Kidney epithelial cell (primary cell): Measurements from ENCODE around the gene ZNF565. TPM values are rescaled to one million over a fixed set of nuclear protein-coding genes. Genes with fewer than 3 reads are reported as not detected.

Source experiments
- DNase-seq: peaks from one replicate; pipeline ENCODE4 v3.0.0-alpha.2; 2010; ENCODE audit warnings: low read depth
- H3K27me3 ChIP-seq: 2 replicates; pipeline ENCODE4 v1.6.0; 2011; ENCODE audit warnings: low read length; ENCODE audit not compliant: control insufficient read depth, insufficient read depth
- H3K36me3 ChIP-seq: 2 replicates; pipeline ENCODE4 v1.5.1; 2011; ENCODE audit warnings: low read length; ENCODE audit not compliant: control insufficient read depth, insufficient read depth
- H3K4me3 ChIP-seq: 2 replicates; pipeline ENCODE4 v1.5.1; 2011; ENCODE audit warnings: low read depth, mild to moderate bottlenecking, control low read depth, low read length
- CTCF ChIP-seq: IDR thresholded peaks from 2 replicates; pipeline ENCODE4 v1.5.1; 2011; ENCODE audit warnings: mild to moderate bottlenecking, moderate library complexity, low read length, control low read depth, inconsistent platforms; ENCODE audit not compliant: insufficient read depth, poor library complexity, severe bottlenecking
- total RNA-seq: library from RNA; depleted of rRNA; stranded (reverse); fragments of >200 nt; gene quantifications from 2 replicates; pipeline ENCODE4 v1.2.3, GENCODE V29; 2015

The ZNF565 gene
- 1.5 and 2.2 TPM in 2 replicates for total RNA-seq

DNA sequence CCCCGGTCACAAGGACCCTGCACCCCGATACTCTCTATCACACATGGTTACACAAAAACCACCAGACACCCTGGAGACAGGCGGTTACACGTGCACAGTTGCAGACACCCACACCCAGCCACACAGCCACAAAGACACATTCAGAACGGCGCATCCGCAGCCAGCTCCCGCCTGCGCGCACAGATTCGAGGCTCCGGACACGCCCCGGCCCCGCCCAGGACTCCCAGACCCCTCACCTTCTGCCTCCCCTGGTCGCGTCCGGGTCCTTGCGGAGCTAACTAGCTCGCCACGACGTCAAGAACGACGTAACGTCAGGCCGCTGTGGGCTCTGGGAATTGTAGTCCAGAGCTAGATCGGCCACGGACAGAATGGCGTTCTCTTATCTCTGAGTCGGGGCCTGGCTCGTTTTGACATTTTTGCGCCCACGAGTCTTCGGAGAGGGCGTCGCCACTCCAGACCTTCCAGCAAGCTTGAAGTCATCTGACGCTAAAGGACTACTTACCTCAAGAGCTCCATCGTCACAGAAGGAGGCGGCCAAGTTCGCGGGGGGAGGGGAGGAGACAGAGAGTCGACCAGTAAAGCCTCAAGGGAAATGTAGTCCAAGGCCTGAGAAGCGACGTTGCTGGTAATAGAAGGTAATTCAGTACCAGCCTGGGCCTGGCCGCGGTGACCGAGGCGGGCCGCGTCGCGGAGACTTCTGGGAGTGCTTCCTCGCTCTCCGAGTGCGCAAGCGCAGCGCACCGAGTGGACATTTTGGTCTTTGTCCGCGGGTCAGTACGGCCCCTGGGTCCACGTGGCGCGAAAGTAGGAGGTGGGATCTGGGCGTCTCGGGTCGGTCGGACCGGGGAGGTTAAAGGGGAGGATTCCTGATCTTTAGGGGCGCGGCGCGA, at the start of gene ZNF565, which contains the start of gene ZNF146:
Gene ZNF565, minus strand, starts transcription at position 280 of the 890 bp plus-strand sequence. CDS start 12,680 bp downstream, outside the sequence.
Gene ZNF146, plus strand, starts transcription at position 721 of the 890 bp plus-strand sequence. CDS start 21,335 bp downstream, outside the sequence.
- TF ChIP-seq CTCF = no peak
- peak; percentile 92 for DNase-seq

DNA sequence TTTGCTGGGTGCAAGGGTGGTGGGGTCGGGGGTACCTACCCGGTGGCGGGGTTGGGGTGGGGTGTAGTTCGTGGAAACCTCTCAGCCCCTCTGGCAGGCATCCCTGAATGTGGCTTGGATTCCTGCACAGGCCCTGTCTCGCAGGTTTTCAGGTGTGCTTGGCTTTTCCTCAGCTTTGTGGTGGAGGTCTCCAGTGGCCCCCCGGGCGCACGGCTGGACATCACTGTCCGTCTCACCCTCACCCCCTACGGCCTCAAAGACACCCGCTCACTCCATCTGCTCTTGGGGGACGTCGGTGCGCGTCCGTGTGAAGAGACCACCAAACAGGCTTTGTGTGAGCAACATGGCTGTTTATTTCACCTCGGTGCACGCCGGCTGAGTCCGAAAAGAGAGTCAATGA, 44.7 kb upstream of the ZNF565 start:
- TF ChIP-seq CTCF = no peak
- no peaks in the 10 kb centered on the region for H3K27me3 ChIP-seq
- H3K36me3 ChIP-seq = no peaks in the 10 kb centered on the region
- H3K4me3 ChIP-seq = no peak overlapping the region
- DNase-seq = no peak

More for the DNA sequence above, at the start of gene ZNF565, which contains the start of gene ZNF146:
- no peaks in the 10 kb centered on the region for H3K36me3 ChIP-seq
- peak within 1 kb of the TSS; percentile 94 for H3K4me3 ChIP-seq
- H3K27me3 ChIP-seq = no peaks in the 10 kb centered on the region

DNA sequence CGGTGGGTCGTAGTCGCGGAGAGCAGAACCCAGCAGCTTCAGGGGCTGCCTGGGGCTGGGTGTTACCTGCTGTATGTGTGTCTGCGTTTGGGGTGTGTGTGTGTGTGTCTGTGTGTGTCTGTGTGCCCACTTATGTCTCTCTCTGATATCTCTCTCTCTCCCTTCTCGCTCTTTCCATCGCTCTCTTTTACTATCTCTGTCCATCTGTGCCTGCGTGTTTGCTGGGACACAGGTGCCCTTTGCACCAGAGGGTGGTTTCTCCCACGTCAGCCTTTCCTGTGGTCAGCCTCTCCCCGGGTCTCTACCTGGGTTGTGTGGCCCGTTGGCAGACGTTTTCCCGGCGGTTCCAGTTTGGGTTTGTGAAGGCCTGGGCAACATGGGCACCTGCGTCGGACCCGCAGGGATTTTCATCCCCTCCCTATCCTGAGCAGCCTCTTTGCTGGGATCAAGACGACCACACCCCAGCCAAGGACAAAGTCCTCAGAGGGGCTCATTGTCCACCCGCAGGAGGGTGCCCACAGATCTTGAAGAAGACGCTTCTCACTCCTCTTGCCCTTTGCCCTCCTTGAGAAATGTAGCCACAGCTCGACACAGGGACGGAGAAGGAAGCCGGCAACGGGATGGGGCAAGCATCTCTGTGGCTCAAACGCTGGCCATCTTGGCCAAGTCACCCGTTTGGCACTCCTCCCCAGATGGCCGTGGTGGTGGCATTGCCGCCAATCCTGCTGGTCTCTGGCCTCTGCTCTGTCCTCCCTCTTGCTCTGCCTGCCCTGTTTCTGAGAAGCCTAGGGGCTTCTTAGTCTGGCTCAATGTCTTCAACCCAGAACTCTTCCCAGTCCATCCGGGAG, 43.8 kb upstream of the ZNF565 start:
- Histone ChIP-seq H3K4me3 (no peak overlapping the region), H3K27me3 (no peaks in the 10 kb centered on the region), H3K36me3 (no peaks in the 10 kb centered on the region)
- DNase-seq = no peak
- no peak for TF ChIP-seq CTCF

- TF ChIP-seq CTCF = no peak
- peak overlapping the region; percentile 27 for H3K4me3 ChIP-seq
- no peak for DNase-seq
Observed at GRCh38 chr19:36257520-36257876, 43.0 kb upstream of the ZNF565 start.

GRCh38 chr19:36256853-36257519, 42.5 kb upstream of the ZNF565 start:
- DNase-seq = no peak
- no peaks in the 10 kb centered on the region for H3K27me3 ChIP-seq
- no peak for TF ChIP-seq CTCF
- no peaks in the 10 kb centered on the region for H3K36me3 ChIP-seq
- peak overlapping the region; percentile 27 for H3K4me3 ChIP-seq

More at GRCh38 chr19:36257520-36257876, 43.0 kb upstream of the ZNF565 start:
- Histone ChIP-seq H3K36me3 (no peaks in the 10 kb centered on the region), H3K27me3 (no peaks in the 10 kb centered on the region)
